MCF 10A (cell line): Measurements from ENCODE around the gene SLC25A31. TPM values are rescaled to one million over a fixed set of nuclear protein-coding genes. Genes with fewer than 3 reads are reported as not detected.

ENCODE experiments used
- BruUV-seq: library from RNA; stranded (reverse); fragments of 400-500 nt; replicated peaks from 2 replicates; lab custom pipeline; 2021; lab: Mats Ljungman, UMichigan
- CTCF ChIA-PET: fragments of 300-600 bp; sonication (Branson Sonifier 250); formaldehyde crosslinking; extraction: SDS; loops from one replicate; lab custom pipeline; 2021; ENCODE audit warnings: antibody characterized with exemption, inconsistent platforms; lab: Yijun Ruan, JAX
- POLR2A ChIA-PET: fragments of 300-600, 350-650 bp; sonication (Branson Sonifier 250); formaldehyde crosslinking; extraction: SDS; loops from one replicate; lab custom pipeline; 2020; ENCODE audit warnings: antibody characterized with exemption, inconsistent platforms; lab: Yijun Ruan, JAX
- DNase-seq: peaks from one replicate; pipeline ENCODE4 v3.0.0-alpha.2; 2018; ENCODE audit not compliant: unreplicated experiment
- H3K27ac Mint-ChIP-seq: one replicate; pipeline ENCODE4 v1.8.0; 2022; ENCODE audit warnings: mild to moderate bottlenecking, low read depth, mixed read lengths; ENCODE audit not compliant: unreplicated experiment
- H3K27me3 Mint-ChIP-seq: one replicate; pipeline ENCODE4 v1.8.0; 2022; ENCODE audit warnings: mixed read lengths; ENCODE audit not compliant: insufficient read depth, unreplicated experiment
- H3K36me3 Mint-ChIP-seq: one replicate; pipeline ENCODE4 v1.8.0; 2022; ENCODE audit warnings: mild to moderate bottlenecking, moderate library complexity, mixed read lengths; ENCODE audit not compliant: insufficient read depth, unreplicated experiment
- H3K4me1 Mint-ChIP-seq: one replicate; pipeline ENCODE4 v1.8.0; 2022; ENCODE audit warnings: mixed read lengths; ENCODE audit not compliant: insufficient read depth, unreplicated experiment
- H3K4me3 Mint-ChIP-seq: one replicate; pipeline ENCODE4 v1.8.0; 2022; ENCODE audit warnings: mild to moderate bottlenecking, moderate library complexity, mixed read lengths; ENCODE audit not compliant: unreplicated experiment
- H3K9me3 Mint-ChIP-seq: one replicate; pipeline ENCODE4 v1.8.0; 2022; ENCODE audit warnings: mixed read lengths; ENCODE audit not compliant: unreplicated experiment
- intact Hi-C: fragments of 100-400 bp; cut with micrococcal nuclease; formaldehyde crosslinking; loops from 2 replicates; pipeline ENCODE4 v1.14.1; 2022
- total RNA-seq: library from RNA; stranded (reverse); gene quantifications from 2 replicates; pipeline ENCODE4 v1.2.3, GENCODE V29; 2022
- TF ChIP-seq, protein P1 (sequence below): fragments of 200-600 bp; IDR thresholded peaks from one replicate; pipeline ENCODE4 v1.8.0; 2022; ENCODE audit warnings: antibody characterized with exemption, mild to moderate bottlenecking; ENCODE audit not compliant: unreplicated experiment

SLC25A31 gene
- total RNA-seq, 1 experiment from 2014 or later: not detected

DNA sequence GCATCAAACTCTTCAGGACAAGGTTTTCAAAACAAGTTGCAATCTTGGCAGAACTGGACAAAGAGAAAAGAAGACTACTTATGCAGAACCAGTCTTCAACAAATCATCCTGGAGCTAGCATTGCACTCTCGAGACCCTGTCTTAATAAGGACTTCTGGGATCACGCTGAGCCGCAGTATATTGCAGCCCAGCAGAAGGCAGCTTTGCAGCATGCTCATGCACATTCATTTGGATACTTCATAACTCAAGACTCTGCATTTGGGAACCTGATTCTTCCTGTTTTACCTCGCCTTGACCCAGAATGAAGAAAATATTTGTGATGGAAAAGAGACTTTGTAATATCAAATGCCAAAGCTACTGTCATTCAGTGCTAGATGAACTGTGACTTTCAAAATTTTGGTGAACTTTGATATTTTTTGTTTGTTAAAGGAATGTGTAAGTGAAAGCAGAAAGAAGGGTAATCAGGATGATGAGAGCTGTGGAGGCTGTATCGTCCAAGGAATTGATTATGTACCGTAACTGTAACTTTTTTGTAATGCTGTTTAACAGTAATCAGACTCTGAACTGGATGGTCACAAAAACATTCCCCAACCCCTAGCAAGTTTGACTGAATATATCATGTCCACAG, 79.1 kb downstream of the SLC25A31 start:
- CTCF ChIA-PET: no interaction called here
- Mint-ChIP-seq H3K36me3 (peaks cover 87% of the 10 kb centered on the region), H3K4me3 (no peak overlapping the region)

DNA sequence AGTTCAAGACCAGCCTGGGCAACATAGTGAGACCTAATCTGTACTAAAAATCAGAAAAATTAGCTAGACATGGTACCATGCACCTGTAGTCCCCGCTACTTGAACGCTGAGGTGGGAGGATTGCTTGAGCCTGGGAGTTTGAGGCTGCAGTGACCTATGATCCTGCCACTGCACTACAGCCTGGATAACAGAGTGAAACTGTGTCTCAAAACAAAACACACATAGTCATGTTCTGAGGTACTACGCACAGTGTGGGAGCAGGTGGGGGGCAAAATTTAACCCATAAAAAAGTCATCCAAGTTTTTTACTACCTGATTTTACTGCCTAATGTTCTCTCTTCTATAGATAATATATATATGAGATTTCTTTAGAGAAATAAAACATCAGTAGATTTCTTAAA, 80.4 kb downstream of the SLC25A31 start:
- Mint-ChIP-seq H3K27ac (no peak overlapping the region), H3K4me1 (no peaks in the 10 kb centered on the region), H3K4me3 (no peak overlapping the region), H3K27me3 (no peaks in the 10 kb centered on the region), H3K9me3 (no peaks in the 10 kb centered on the region), H3K36me3 (peaks cover 84% of the 10 kb centered on the region)
- intact Hi-C loops: no loop called here
- no peak for DNase-seq
- BruUV-seq: no TSS peak
- POLR2A ChIA-PET: interaction anchor here (0.8 to 1.2 kb wide), 2 partner anchors 10 to 29 kb away, joined by 5 read pairs; partner anchors contain the start of gene HSPA4L
- TF ChIP-seq, protein P1, sequence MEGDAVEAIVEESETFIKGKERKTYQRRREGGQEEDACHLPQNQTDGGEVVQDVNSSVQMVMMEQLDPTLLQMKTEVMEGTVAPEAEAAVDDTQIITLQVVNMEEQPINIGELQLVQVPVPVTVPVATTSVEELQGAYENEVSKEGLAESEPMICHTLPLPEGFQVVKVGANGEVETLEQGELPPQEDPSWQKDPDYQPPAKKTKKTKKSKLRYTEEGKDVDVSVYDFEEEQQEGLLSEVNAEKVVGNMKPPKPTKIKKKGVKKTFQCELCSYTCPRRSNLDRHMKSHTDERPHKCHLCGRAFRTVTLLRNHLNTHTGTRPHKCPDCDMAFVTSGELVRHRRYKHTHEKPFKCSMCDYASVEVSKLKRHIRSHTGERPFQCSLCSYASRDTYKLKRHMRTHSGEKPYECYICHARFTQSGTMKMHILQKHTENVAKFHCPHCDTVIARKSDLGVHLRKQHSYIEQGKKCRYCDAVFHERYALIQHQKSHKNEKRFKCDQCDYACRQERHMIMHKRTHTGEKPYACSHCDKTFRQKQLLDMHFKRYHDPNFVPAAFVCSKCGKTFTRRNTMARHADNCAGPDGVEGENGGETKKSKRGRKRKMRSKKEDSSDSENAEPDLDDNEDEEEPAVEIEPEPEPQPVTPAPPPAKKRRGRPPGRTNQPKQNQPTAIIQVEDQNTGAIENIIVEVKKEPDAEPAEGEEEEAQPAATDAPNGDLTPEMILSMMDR: no peak
- CTCF ChIA-PET: interaction anchor here (0.6 to 1.2 kb wide), 3 partner anchors 9 to 162 kb away, joined by 3 to 4 read pairs (median 3); no protein-coding TSS in a partner anchor

More for the DNA sequence above, 79.1 kb downstream of the SLC25A31 start:
- intact Hi-C loops: no loop called here
- TF ChIP-seq, protein P1: no peak
- Mint-ChIP-seq H3K4me1 (no peaks in the 10 kb centered on the region), H3K27ac (no peak overlapping the region), H3K27me3 (no peaks in the 10 kb centered on the region), H3K9me3 (no peaks in the 10 kb centered on the region)
- no TSS peak for BruUV-seq
- no peak for DNase-seq
- POLR2A ChIA-PET: interaction anchor here (1.2 kb wide), 1 partner anchor 156 kb away, joined by 3 read pairs; the partner anchor contains the start of genes ABHD18 and MFSD8

DNA sequence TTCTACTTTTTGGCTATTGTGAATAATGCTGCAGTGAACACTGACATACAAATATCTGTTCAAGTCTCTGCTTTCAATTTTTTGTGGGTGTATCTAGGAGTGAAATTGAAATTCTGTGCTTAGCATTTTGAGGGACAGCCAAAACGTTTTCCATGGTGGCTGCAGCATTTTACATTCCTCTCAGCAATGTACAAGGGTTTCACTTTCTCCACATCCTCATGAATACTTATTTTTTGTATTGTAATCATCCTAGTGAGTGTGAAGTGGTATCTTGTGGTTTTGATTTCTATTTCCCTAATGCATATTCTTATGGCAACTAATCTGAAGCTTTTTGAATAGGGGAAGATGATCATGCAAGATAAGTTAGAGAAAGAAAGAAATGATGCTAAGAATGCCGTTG, 92.2 kb downstream of the SLC25A31 start:
- DNase-seq: no peak
- H3K36me3 Mint-ChIP-seq: peaks cover 81% of the 10 kb centered on the region
- POLR2A ChIA-PET: no interaction called here
- BruUV-seq: no TSS peak
- no peak overlapping the region for H3K4me3 Mint-ChIP-seq
- no peaks in the 10 kb centered on the region for H3K9me3 Mint-ChIP-seq
- TF ChIP-seq, protein P1: no peak
- intact Hi-C loops: no loop called here
- H3K27ac Mint-ChIP-seq: no peak overlapping the region
- H3K4me1 Mint-ChIP-seq: no peaks in the 10 kb centered on the region
- CTCF ChIA-PET: no interaction called here
- no peaks in the 10 kb centered on the region for H3K27me3 Mint-ChIP-seq

Other genes starting within 250 kb of the SLC25A31 start
- 5.9 and 9.2 TPM in 2 replicates for gene INTU, start 97.4 kb upstream of the SLC25A31 start, total RNA-seq
- 45.9 and 68.9 TPM in 2 replicates for gene HSPA4L, start 51.9 kb downstream of the SLC25A31 start, total RNA-seq
- 8.9 and 10.9 TPM in 2 replicates for gene PLK4, start 150.5 kb downstream of the SLC25A31 start, total RNA-seq
- 17.7 and 24.1 TPM in 2 replicates for gene MFSD8, start 234.8 kb downstream of the SLC25A31 start, total RNA-seq
- 10.7 and 12.1 TPM in 2 replicates for gene ABHD18, start 235.0 kb downstream of the SLC25A31 start, total RNA-seq